Left forelimb (tissue), 1 donor: ENCODE results near the gene OR6K6.

Experiments used
- DNase-seq: peaks from one replicate; pipeline ENCODE4 v3.0.0-alpha.2; 2018; ENCODE audit warnings: low spot score

OR6K6 gene

GRCh38 chr1:158803678-158804077 lies 49.2 kb downstream of the OR6K6 start:
- no peak for DNase-seq
